Activated naive CD8-positive, alpha-beta T cell treated with anti-CD3 and anti-CD28 coated beads, Interleukin-2, amount 50 U/mL, for 24 hours (primary cell): ENCODE results near the gene NAA60.

Experiments
- ATAC-seq: fragments of 150-1000 bp; cut with Tn5 transposase; one replicate; pipeline ENCODE4 v1.10.0; 2021
- DNase-seq: peaks from one replicate; pipeline ENCODE4 v3.0.0; 2021
- H3K27ac Mint-ChIP-seq: one replicate; pipeline ENCODE4 v1.8.0; 2021; ENCODE audit warnings: mild to moderate bottlenecking, mixed read lengths
- H3K27me3 Mint-ChIP-seq: one replicate; pipeline ENCODE4 v1.8.0; 2021; ENCODE audit warnings: mixed read lengths
- H3K36me3 Mint-ChIP-seq: one replicate; pipeline ENCODE4 v1.8.0; 2021; ENCODE audit warnings: low read depth, mixed read lengths
- H3K4me1 Mint-ChIP-seq: one replicate; pipeline ENCODE4 v1.8.0; 2021; ENCODE audit warnings: mixed read lengths
- H3K4me3 Mint-ChIP-seq: one replicate; pipeline ENCODE4 v1.8.0; 2021; ENCODE audit warnings: mild to moderate bottlenecking, moderate library complexity, mixed read lengths
- H3K9me3 Mint-ChIP-seq: one replicate; pipeline ENCODE4 v1.8.0; 2021; ENCODE audit warnings: mixed read lengths

NAA60 gene

GRCh38 chr16:3443108-3444031 lies at the start of gene NAA60, which contains the start of gene ZNF597:
NAA60 (plus strand) TSS chr16:3443680; CDS start chr16:3476228, 32,548 bp downstream.
ZNF597 (minus strand) TSS chr16:3443504; CDS start chr16:3443153, 351 bp downstream.
- Mint-ChIP-seq H3K27ac (peak within 1 kb of the TSS; percentile 97), H3K9me3 (peaks cover 12% of the 10 kb centered on the region), H3K4me1 (peaks cover 30% of the 10 kb centered on the region), H3K4me3 (peak within 1 kb of the TSS; percentile 92), H3K27me3 (no peaks in the 10 kb centered on the region), H3K36me3 (peaks cover 26% of the 10 kb centered on the region)
- DNase-seq (peak; percentile 75), ATAC-seq (peak; percentile 95)

- ATAC-seq (peak; percentile 34), DNase-seq (no peak)
- Mint-ChIP-seq H3K27me3 (no peaks in the 10 kb centered on the region), H3K9me3 (peaks cover 38% of the 10 kb centered on the region), H3K27ac (peak overlapping the region; percentile 82), H3K4me3 (peak overlapping the region; percentile 95), H3K4me1 (peaks cover 39% of the 10 kb centered on the region), H3K36me3 (peaks cover 60% of the 10 kb centered on the region)
These were observed 43.1 kb upstream of the NAA60 start for GRCh38 chr16:3400446-3400778.

- peaks cover 42% of the 10 kb centered on the region for H3K9me3 Mint-ChIP-seq
- peaks cover 60% of the 10 kb centered on the region for H3K36me3 Mint-ChIP-seq
- H3K27me3 Mint-ChIP-seq: no peaks in the 10 kb centered on the region
- DNase-seq (peak; percentile 98), ATAC-seq (peak; percentile 100)
- peak within 1 kb of the TSS; percentile 95 for H3K4me3 Mint-ChIP-seq
- peaks cover 40% of the 10 kb centered on the region for H3K4me1 Mint-ChIP-seq
- peak within 1 kb of the TSS; percentile 82 for H3K27ac Mint-ChIP-seq
These were observed 42.4 kb upstream of the NAA60 start, which contains the start of the genes ZNF174 and ZSCAN32 for GRCh38 chr16:3400779-3401688. ZNF174 (plus strand) TSS chr16:3401215; CDS start chr16:3402005, 790 bp downstream. ZSCAN32 (minus strand) TSS chr16:3401004; CDS start chr16:3397557, 3,447 bp downstream.

GRCh38 chr16:3401719-3402397 lies 41.6 kb upstream of the NAA60 start:
- Mint-ChIP-seq H3K9me3 (peaks cover 42% of the 10 kb centered on the region), H3K27ac (peak overlapping the region; percentile 80), H3K36me3 (peaks cover 60% of the 10 kb centered on the region), H3K4me3 (peak overlapping the region; percentile 95), H3K27me3 (no peaks in the 10 kb centered on the region), H3K4me1 (peaks cover 41% of the 10 kb centered on the region)
- ATAC-seq: no peak
- no peak for DNase-seq

- DNase-seq (no peak), ATAC-seq (no peak)
- no peak overlapping the region for H3K27ac Mint-ChIP-seq
- peaks cover 68% of the 10 kb centered on the region for H3K9me3 Mint-ChIP-seq
- H3K4me3 Mint-ChIP-seq: no peak overlapping the region
- H3K4me1 Mint-ChIP-seq: peaks cover 4% of the 10 kb centered on the region
- H3K27me3 Mint-ChIP-seq: no peaks in the 10 kb centered on the region
- H3K36me3 Mint-ChIP-seq: peaks cover 75% of the 10 kb centered on the region
These were observed 34.8 kb upstream of the NAA60 start for GRCh38 chr16:3408561-3409197.

- Mint-ChIP-seq H3K9me3 (peaks cover 46% of the 10 kb centered on the region), H3K4me1 (no peaks in the 10 kb centered on the region), H3K27me3 (no peaks in the 10 kb centered on the region), H3K4me3 (no peak overlapping the region), H3K27ac (no peak overlapping the region), H3K36me3 (peaks cover 27% of the 10 kb centered on the region)
- no peak for ATAC-seq
- no peak for DNase-seq
These were observed 29.6 kb upstream of the NAA60 start for GRCh38 chr16:3413730-3414379.

- Mint-ChIP-seq H3K27me3 (no peaks in the 10 kb centered on the region), H3K4me1 (peaks cover 19% of the 10 kb centered on the region), H3K4me3 (peak overlapping the region; percentile 71), H3K9me3 (peaks cover 6% of the 10 kb centered on the region), H3K36me3 (peaks cover 25% of the 10 kb centered on the region), H3K27ac (peak overlapping the region; percentile 78)
- peak; percentile 79 for ATAC-seq
- DNase-seq: peak; percentile 68
These were observed 11.7 kb upstream of the NAA60 start for GRCh38 chr16:3431779-3432219.

GRCh38 chr16:3434373-3434772 lies 9.1 kb upstream of the NAA60 start:
- no peaks in the 10 kb centered on the region for H3K27me3 Mint-ChIP-seq
- peaks cover 6% of the 10 kb centered on the region for H3K9me3 Mint-ChIP-seq
- DNase-seq (no peak), ATAC-seq (no peak)
- peaks cover 20% of the 10 kb centered on the region for H3K4me1 Mint-ChIP-seq
- peaks cover 32% of the 10 kb centered on the region for H3K36me3 Mint-ChIP-seq
- H3K4me3 Mint-ChIP-seq: no peak overlapping the region
- H3K27ac Mint-ChIP-seq: no peak overlapping the region

- ATAC-seq: no peak
These were observed 3.8 kb upstream of the NAA60 start for GRCh38 chr16:3439637-3440036.

GRCh38 chr16:3444032-3444388 lies 530 bp downstream of the NAA60 start:
- Mint-ChIP-seq H3K27ac (peak overlapping the region; percentile 97), H3K27me3 (no peaks in the 10 kb centered on the region), H3K4me1 (peaks cover 30% of the 10 kb centered on the region), H3K9me3 (peaks cover 12% of the 10 kb centered on the region), H3K36me3 (peaks cover 30% of the 10 kb centered on the region), H3K4me3 (peak overlapping the region; percentile 92)
- DNase-seq (peak; percentile 30), ATAC-seq (peak; percentile 66)

More at GRCh38 chr16:3439637-3440036, 3.8 kb upstream of the NAA60 start:
- Mint-ChIP-seq H3K27me3 (no peaks in the 10 kb centered on the region), H3K27ac (no peak overlapping the region), H3K4me3 (no peak overlapping the region), H3K4me1 (peaks cover 20% of the 10 kb centered on the region), H3K36me3 (peaks cover 29% of the 10 kb centered on the region), H3K9me3 (peaks cover 12% of the 10 kb centered on the region)
- no peak for DNase-seq

- Mint-ChIP-seq H3K4me3 (no peak overlapping the region), H3K36me3 (peaks cover 8% of the 10 kb centered on the region), H3K27ac (no peak overlapping the region), H3K9me3 (no peaks in the 10 kb centered on the region), H3K4me1 (peaks cover 19% of the 10 kb centered on the region), H3K27me3 (no peaks in the 10 kb centered on the region)
- no peak for ATAC-seq
- no peak for DNase-seq
These were observed 10.6 kb downstream of the NAA60 start for GRCh38 chr16:3454093-3454492.

- DNase-seq (no peak), ATAC-seq (no peak)
- Mint-ChIP-seq H3K27ac (no peak overlapping the region), H3K4me3 (no peak overlapping the region), H3K27me3 (no peaks in the 10 kb centered on the region), H3K4me1 (peaks cover 25% of the 10 kb centered on the region), H3K36me3 (peaks cover 3% of the 10 kb centered on the region), H3K9me3 (no peaks in the 10 kb centered on the region)
These were observed 11.2 kb downstream of the NAA60 start for GRCh38 chr16:3454631-3455147.
